ENCODE results near the gene UIMC1.

The UIMC1 gene

GRCh38 chr5:176892663-176893062 lies 113.9 kb downstream of the UIMC1 start:
- Histone ChIP-seq H3K9ac (ENCODE audit: low read depth, low read length, poor library complexity, severe bottlenecking) (no peak overlapping the region), H3K9me2 (replicated peaks; ENCODE audit: low read depth, low read length) (no peaks in the 10 kb centered on the region), H3K9me3 (ENCODE audit: insufficient read depth, low read depth, low read length) (no peaks in the 10 kb centered on the region), H3K4me2 (ENCODE audit: low read depth, low read length, poor library complexity, severe bottlenecking) (no peak overlapping the region), H3F3A (ENCODE audit: low read depth) (no peaks in the 10 kb centered on the region), H3K79me2 (ENCODE audit: insufficient read depth, low read length) (no peaks in the 10 kb centered on the region), H3K4me1 (ENCODE audit: insufficient read depth, low read length, poor library complexity, severe bottlenecking) (no peaks in the 10 kb centered on the region), H4K20me1 (ENCODE audit: insufficient read depth, low read length, poor library complexity, severe bottlenecking) (no peaks in the 10 kb centered on the region), H3K36me3 (ENCODE audit: insufficient read depth, low read length) (no peaks in the 10 kb centered on the region), H3K27me3 (ENCODE audit: insufficient read depth, low read length, poor library complexity, severe bottlenecking) (no peaks in the 10 kb centered on the region), H2AFZ (ENCODE audit: low read length) (no peak overlapping the region), H3K4me3 (ENCODE audit: low read length, poor library complexity, severe bottlenecking) (no peak overlapping the region)
- TF ChIP-seq EZH2phosphoT487 (IDR thresholded peaks at IDR 0.05; ENCODE audit: borderline replicate concordance): no peak
- TF ChIP-seq, protein P1, sequence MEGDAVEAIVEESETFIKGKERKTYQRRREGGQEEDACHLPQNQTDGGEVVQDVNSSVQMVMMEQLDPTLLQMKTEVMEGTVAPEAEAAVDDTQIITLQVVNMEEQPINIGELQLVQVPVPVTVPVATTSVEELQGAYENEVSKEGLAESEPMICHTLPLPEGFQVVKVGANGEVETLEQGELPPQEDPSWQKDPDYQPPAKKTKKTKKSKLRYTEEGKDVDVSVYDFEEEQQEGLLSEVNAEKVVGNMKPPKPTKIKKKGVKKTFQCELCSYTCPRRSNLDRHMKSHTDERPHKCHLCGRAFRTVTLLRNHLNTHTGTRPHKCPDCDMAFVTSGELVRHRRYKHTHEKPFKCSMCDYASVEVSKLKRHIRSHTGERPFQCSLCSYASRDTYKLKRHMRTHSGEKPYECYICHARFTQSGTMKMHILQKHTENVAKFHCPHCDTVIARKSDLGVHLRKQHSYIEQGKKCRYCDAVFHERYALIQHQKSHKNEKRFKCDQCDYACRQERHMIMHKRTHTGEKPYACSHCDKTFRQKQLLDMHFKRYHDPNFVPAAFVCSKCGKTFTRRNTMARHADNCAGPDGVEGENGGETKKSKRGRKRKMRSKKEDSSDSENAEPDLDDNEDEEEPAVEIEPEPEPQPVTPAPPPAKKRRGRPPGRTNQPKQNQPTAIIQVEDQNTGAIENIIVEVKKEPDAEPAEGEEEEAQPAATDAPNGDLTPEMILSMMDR (conservative IDR thresholded peaks at IDR 0.05; ENCODE audit: low read length): no peak

DNA sequence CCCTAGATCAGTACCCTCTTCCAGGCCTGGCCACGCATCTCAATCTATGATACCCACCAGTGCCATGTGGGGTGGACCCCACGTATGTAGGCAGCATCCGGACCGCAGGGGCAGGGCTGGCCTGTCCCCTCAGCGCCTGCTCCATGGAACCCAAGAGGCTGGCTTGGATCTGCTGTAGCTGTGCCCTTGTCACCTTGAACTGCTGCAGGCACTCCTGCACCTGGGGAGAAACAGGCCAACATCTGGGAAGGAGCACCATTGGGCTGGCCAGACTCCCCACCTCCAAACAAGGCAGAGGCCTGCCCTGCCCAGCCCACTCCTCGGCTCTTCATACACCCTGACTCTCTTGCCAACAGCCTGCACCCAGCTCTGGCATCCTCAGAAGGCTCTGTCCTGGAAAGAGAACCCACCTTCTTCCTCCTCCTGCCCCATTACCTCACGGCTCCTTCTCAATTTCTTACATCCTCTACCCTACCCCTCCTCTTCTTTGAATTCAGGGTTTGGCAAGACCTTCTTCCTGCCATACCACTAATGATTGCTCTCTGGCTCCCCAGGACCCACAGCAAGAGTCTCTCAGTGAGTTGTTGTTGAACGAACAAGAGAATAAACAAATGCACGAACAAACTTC lies 115.1 kb downstream of the UIMC1 start:
- H3F3A ChIP-seq (ENCODE audit: low read depth): no peaks in the 10 kb centered on the region
- H3K4me2 ChIP-seq (ENCODE audit: low read depth, low read length, poor library complexity, severe bottlenecking): no peak overlapping the region
- no peak overlapping the region for H3K4me3 ChIP-seq (ENCODE audit: low read length, poor library complexity, severe bottlenecking)
- H3K9me3 ChIP-seq (ENCODE audit: insufficient read depth, low read depth, low read length): no peaks in the 10 kb centered on the region
- H3K9me2 ChIP-seq (replicated peaks; ENCODE audit: low read depth, low read length): no peaks in the 10 kb centered on the region
- no peaks in the 10 kb centered on the region for H3K27me3 ChIP-seq (ENCODE audit: insufficient read depth, low read length, poor library complexity, severe bottlenecking)
- H3K9ac ChIP-seq (ENCODE audit: low read depth, low read length, poor library complexity, severe bottlenecking): no peak overlapping the region
- TF ChIP-seq, protein P1 (conservative IDR thresholded peaks at IDR 0.05; ENCODE audit: low read length): no peak
- no peak for TF ChIP-seq EZH2phosphoT487 (IDR thresholded peaks at IDR 0.05; ENCODE audit: borderline replicate concordance)
- H3K79me2 ChIP-seq (ENCODE audit: insufficient read depth, low read length): no peaks in the 10 kb centered on the region
- H3K4me1 ChIP-seq (ENCODE audit: insufficient read depth, low read length, poor library complexity, severe bottlenecking): no peaks in the 10 kb centered on the region
- H3K36me3 ChIP-seq (ENCODE audit: insufficient read depth, low read length): no peaks in the 10 kb centered on the region
- no peak overlapping the region for H2AFZ ChIP-seq (ENCODE audit: low read length)
- no peaks in the 10 kb centered on the region for H4K20me1 ChIP-seq (ENCODE audit: insufficient read depth, low read length, poor library complexity, severe bottlenecking)

DNA sequence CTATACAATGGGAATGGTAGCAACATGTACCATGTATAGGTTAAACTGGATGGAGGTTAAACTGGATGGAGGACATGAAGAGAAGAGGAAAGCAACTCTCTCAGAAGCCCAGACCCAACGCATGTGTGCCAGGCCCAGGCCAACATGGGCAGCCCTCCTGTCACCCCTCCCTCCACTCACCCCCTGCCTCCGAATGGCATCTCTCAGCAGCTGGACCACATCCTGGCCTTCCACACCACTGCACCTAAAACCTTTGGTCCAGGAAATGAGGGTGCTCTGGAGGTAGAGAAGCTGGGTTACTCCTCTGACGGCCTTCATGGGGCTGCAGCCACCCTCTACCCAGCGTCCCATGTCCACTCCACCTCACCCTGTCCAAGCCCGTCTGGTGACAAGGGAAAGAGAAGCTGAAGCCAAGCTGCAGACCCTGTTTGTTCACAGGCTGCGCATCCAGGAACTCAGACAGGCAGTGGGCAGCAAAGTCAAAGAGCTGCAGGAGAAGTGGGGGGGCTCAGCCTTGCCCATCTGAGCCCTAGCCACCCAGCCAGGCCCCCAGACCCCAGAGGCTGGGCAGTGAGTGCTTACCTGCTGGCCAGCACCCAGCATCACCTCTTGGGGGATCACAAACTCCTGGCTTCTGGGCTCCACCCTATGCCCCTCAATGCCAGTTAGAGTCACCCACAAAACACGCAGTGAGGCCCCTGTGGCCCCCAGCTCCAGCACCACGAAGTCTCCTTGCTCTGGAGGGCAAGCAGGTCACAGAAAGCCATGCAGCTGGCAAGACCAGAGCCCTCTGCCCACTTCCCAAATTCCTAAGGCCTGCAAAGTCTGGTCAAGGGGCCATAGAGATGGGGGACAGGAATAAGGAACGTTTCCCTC lies 115.9 kb downstream of the UIMC1 start:
- Histone ChIP-seq H3K27me3 (ENCODE audit: insufficient read depth, low read length, poor library complexity, severe bottlenecking) (no peaks in the 10 kb centered on the region), H3F3A (ENCODE audit: low read depth) (no peaks in the 10 kb centered on the region), H3K79me2 (ENCODE audit: insufficient read depth, low read length) (no peaks in the 10 kb centered on the region), H3K4me2 (ENCODE audit: low read depth, low read length, poor library complexity, severe bottlenecking) (no peak overlapping the region), H3K9me3 (ENCODE audit: insufficient read depth, low read depth, low read length) (no peaks in the 10 kb centered on the region), H3K4me1 (ENCODE audit: insufficient read depth, low read length, poor library complexity, severe bottlenecking) (no peaks in the 10 kb centered on the region), H3K9me2 (replicated peaks; ENCODE audit: low read depth, low read length) (no peaks in the 10 kb centered on the region), H2AFZ (ENCODE audit: low read length) (no peak overlapping the region), H3K9ac (ENCODE audit: low read depth, low read length, poor library complexity, severe bottlenecking) (no peak overlapping the region), H3K36me3 (ENCODE audit: insufficient read depth, low read length) (no peaks in the 10 kb centered on the region), H3K4me3 (ENCODE audit: low read length, poor library complexity, severe bottlenecking) (no peak overlapping the region), H4K20me1 (ENCODE audit: insufficient read depth, low read length, poor library complexity, severe bottlenecking) (no peaks in the 10 kb centered on the region)
- no peak for TF ChIP-seq EZH2phosphoT487 (IDR thresholded peaks at IDR 0.05; ENCODE audit: borderline replicate concordance)
- TF ChIP-seq, protein P1 (conservative IDR thresholded peaks at IDR 0.05; ENCODE audit: low read length): no peak
